Astrocyte (in vitro differentiated cells and primary cell): ENCODE measurements around the gene DHPS. TPM values are rescaled to one million over a fixed set of nuclear protein-coding genes. Genes with fewer than 3 reads are reported as not detected.

Experiments
- DNase-seq: peaks from one replicate; pipeline ENCODE4 v3.0.0-alpha.2; 2010; ENCODE audit warnings: low read depth
- FAIRE-seq: peaks from 2 replicates; lab custom pipeline; 2011; peaks lifted over from hg19 to GRCh38; lab: Jason Lieb, UNC
- H2AFZ ChIP-seq: 2 replicates; pipeline ENCODE4 v1.6.0; 2012; ENCODE audit warnings: low read depth, low read length, inconsistent platforms
- H3K27ac ChIP-seq: 2 replicates; pipeline ENCODE4 v1.5.1; 2011; ENCODE audit warnings: low read depth, low read length, inconsistent platforms
- H3K27me3 ChIP-seq: 2 replicates; pipeline ENCODE4 v1.6.0; 2011; ENCODE audit warnings: low read length, inconsistent platforms; ENCODE audit not compliant: insufficient read depth
- H3K36me3 ChIP-seq: 2 replicates; pipeline ENCODE4 v1.5.1; 2011; ENCODE audit warnings: low read length, inconsistent platforms; ENCODE audit not compliant: insufficient read depth
- H3K4me1 ChIP-seq: 2 replicates; pipeline ENCODE4 v1.5.1; 2011; ENCODE audit warnings: low read length, inconsistent platforms; ENCODE audit not compliant: insufficient read depth
- H3K4me2 ChIP-seq: 2 replicates; pipeline ENCODE4 v1.6.0; 2012; ENCODE audit warnings: low read length, inconsistent platforms
- H3K4me3 ChIP-seq: 2 replicates; pipeline ENCODE4 v1.5.1; 2011; ENCODE audit warnings: low read depth, mild to moderate bottlenecking, low read length, inconsistent platforms; ENCODE audit not compliant: insufficient read depth
- H3K79me2 ChIP-seq: 2 replicates; pipeline ENCODE4 v1.6.0; 2012; ENCODE audit warnings: mild to moderate bottlenecking, low read length, inconsistent platforms; ENCODE audit not compliant: insufficient read depth
- H3K9ac ChIP-seq: 2 replicates; pipeline ENCODE4 v1.6.0; 2012; ENCODE audit warnings: mild to moderate bottlenecking, low read length, inconsistent platforms
- H3K9me3 ChIP-seq: 2 replicates; pipeline ENCODE4 v1.5.1; 2012; ENCODE audit warnings: low read depth, mild to moderate bottlenecking, low read length, inconsistent platforms; ENCODE audit not compliant: insufficient read depth
- H4K20me1 ChIP-seq: 2 replicates; pipeline ENCODE4 v1.6.0; 2012; ENCODE audit warnings: low read length, inconsistent platforms; ENCODE audit not compliant: insufficient read depth
- H3K27ac Mint-ChIP-seq: one replicate; pipeline ENCODE4 v1.8.0; 2021; ENCODE audit warnings: mild to moderate bottlenecking, mixed read lengths; ENCODE audit not compliant: unreplicated experiment
- H3K27me3 Mint-ChIP-seq: one replicate; pipeline ENCODE4 v1.8.0; 2021; ENCODE audit warnings: low read depth, mixed read lengths; ENCODE audit not compliant: unreplicated experiment
- H3K36me3 Mint-ChIP-seq: one replicate; pipeline ENCODE4 v1.8.0; 2021; ENCODE audit warnings: low read depth, mixed read lengths; ENCODE audit not compliant: unreplicated experiment
- H3K4me1 Mint-ChIP-seq: one replicate; pipeline ENCODE4 v1.8.0; 2021; ENCODE audit warnings: low read depth, mixed read lengths; ENCODE audit not compliant: unreplicated experiment
- H3K4me3 Mint-ChIP-seq: one replicate; pipeline ENCODE4 v1.8.0; 2021; ENCODE audit warnings: mild to moderate bottlenecking, moderate library complexity, mixed read lengths; ENCODE audit not compliant: unreplicated experiment
- H3K9me3 Mint-ChIP-seq: one replicate; pipeline ENCODE4 v1.8.0; 2021; ENCODE audit warnings: mild to moderate bottlenecking, mixed read lengths; ENCODE audit not compliant: unreplicated experiment
- EZH2 ChIP-seq: IDR thresholded peaks from 2 replicates; pipeline ENCODE4 v1.6.1; 2012; ENCODE audit warnings: mild to moderate bottlenecking, low read length, inconsistent platforms; ENCODE audit not compliant: insufficient read depth
- total RNA-seq: library from RNA; stranded (reverse); gene quantifications from 2 replicates; pipeline ENCODE4 v1.2.1, GENCODE V29; 2021
- TF ChIP-seq, protein P1 (sequence below): IDR thresholded peaks from 2 replicates; pipeline ENCODE4 v1.5.1; 2011; ENCODE audit warnings: low read depth, mild to moderate bottlenecking, inconsistent platforms, low read length, moderate library complexity; ENCODE audit not compliant: insufficient read depth

Gene DHPS
- total RNA-seq, 1 donor from 2014 or later, result 43.4 TPM

DNA sequence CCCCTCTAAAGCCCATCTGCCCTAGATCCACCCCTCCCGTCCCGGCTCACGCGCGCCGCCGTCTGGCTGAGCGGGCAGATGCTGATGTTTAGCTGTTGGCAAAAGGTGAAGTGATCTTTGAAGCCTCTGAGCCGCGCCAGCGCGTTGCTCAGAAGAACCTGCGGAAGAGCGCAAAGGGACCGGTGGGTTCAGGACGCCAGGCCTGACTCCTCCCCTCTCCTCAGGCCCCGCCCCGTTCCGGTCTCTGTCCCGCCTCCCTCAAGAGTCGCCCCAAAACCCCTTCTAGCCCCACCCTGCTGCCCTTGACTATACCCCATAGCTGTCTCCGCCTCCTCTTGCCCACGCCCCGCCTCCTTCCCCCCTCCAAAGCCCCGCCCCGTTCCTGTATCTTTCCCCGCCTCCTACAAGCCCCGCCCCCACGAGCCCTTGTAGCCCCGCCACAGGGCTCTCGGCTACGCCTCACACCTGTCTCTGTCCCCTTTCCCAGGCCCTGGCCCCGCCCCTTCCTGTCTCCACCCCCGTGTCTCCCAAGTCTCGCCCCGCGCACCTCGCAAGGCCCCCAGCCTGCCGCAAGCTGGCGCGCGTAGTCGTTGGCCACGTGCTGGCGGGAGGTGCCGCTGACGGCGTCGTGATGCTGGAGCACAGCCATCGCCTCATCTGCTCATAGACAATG, 24.6 kb downstream of the DHPS start:
- Histone ChIP-seq H3K4me1 (no peaks in the 10 kb centered on the region), H3K27ac (no peak overlapping the region), H3K9me3 (no peaks in the 10 kb centered on the region), H3K4me2 (no peak overlapping the region), H3K36me3 (peaks cover 14% of the 10 kb centered on the region), H3K27me3 (no peaks in the 10 kb centered on the region), H4K20me1 (no peaks in the 10 kb centered on the region), H2AFZ (no peak overlapping the region), H3K79me2 (no peaks in the 10 kb centered on the region), H3K4me3 (no peak overlapping the region), H3K9ac (no peak overlapping the region)
- no peak for FAIRE-seq
- DNase-seq, result no peak
- Mint-ChIP-seq H3K27ac (no peak overlapping the region), H3K4me3 (no peak overlapping the region), H3K4me1 (no peaks in the 10 kb centered on the region), H3K36me3 (peaks cover 28% of the 10 kb centered on the region), H3K9me3 (no peaks in the 10 kb centered on the region), H3K27me3 (no peaks in the 10 kb centered on the region)
- TF ChIP-seq, protein P1, sequence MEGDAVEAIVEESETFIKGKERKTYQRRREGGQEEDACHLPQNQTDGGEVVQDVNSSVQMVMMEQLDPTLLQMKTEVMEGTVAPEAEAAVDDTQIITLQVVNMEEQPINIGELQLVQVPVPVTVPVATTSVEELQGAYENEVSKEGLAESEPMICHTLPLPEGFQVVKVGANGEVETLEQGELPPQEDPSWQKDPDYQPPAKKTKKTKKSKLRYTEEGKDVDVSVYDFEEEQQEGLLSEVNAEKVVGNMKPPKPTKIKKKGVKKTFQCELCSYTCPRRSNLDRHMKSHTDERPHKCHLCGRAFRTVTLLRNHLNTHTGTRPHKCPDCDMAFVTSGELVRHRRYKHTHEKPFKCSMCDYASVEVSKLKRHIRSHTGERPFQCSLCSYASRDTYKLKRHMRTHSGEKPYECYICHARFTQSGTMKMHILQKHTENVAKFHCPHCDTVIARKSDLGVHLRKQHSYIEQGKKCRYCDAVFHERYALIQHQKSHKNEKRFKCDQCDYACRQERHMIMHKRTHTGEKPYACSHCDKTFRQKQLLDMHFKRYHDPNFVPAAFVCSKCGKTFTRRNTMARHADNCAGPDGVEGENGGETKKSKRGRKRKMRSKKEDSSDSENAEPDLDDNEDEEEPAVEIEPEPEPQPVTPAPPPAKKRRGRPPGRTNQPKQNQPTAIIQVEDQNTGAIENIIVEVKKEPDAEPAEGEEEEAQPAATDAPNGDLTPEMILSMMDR, result no peak
- TF ChIP-seq EZH2, result no peak

DNA sequence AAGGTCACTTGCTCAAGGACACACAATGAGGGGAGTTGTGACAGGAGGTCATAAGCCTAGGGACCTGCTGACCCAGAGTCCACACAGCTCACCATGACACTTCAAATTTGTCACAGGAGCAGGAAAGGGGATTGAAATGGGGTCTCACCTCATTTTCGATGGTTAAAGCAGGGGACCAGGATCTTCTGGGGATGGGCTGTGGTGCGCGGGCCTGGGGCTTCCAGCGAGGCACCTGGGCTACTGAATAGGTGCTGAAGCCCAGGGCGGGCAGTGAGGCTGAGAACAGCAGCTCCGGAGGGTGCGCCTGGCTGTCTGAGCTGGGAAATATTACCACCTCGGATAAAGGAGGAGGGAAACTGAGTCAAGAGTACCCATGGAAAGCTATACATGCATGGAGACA, 26.1 kb downstream of the DHPS start:
- no peak overlapping the region for H3K27ac Mint-ChIP-seq
- H3K9me3 ChIP-seq, result no peaks in the 10 kb centered on the region
- no peak overlapping the region for H3K4me2 ChIP-seq
- FAIRE-seq (no peak), DNase-seq (no peak)
- H3K4me1 Mint-ChIP-seq, result no peaks in the 10 kb centered on the region
- H3K9me3 Mint-ChIP-seq, result no peaks in the 10 kb centered on the region
- H3K36me3 Mint-ChIP-seq, result peaks cover 33% of the 10 kb centered on the region
- no peaks in the 10 kb centered on the region for H3K79me2 ChIP-seq
- H3K4me1 ChIP-seq, result no peaks in the 10 kb centered on the region
- H3K9ac ChIP-seq, result no peak overlapping the region
- H3K27ac ChIP-seq, result no peak overlapping the region
- peaks cover 13% of the 10 kb centered on the region for H3K36me3 ChIP-seq
- TF ChIP-seq EZH2, result no peak
- H3K4me3 ChIP-seq, result no peak overlapping the region
- H3K27me3 Mint-ChIP-seq, result no peaks in the 10 kb centered on the region
- H3K27me3 ChIP-seq, result no peaks in the 10 kb centered on the region
- H2AFZ ChIP-seq, result no peak overlapping the region
- no peak overlapping the region for H3K4me3 Mint-ChIP-seq
- H4K20me1 ChIP-seq, result no peaks in the 10 kb centered on the region

DNA sequence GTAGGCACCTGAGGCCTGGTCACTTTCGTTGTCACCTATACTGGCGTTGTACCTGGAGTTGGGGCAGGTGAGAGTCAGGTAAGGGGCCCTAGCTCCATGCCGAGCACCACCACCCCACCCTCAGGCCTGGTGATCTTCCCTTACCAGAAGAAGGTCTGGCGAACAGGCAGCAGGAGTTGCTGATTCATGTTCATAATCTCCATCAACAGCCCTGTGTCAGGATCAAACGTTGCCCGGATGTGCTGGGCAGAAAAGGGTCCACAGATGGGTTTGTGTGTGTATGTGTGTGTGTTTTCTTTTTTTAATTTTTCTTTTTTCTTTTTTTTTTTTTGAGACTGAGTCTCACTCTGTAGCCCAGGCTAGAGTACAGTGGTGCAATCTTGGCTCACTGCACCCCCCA, 29.5 kb downstream of the DHPS start:
- Mint-ChIP-seq H3K27me3 (no peaks in the 10 kb centered on the region), H3K9me3 (no peaks in the 10 kb centered on the region), H3K27ac (no peak overlapping the region), H3K4me3 (no peak overlapping the region), H3K36me3 (peaks cover 33% of the 10 kb centered on the region), H3K4me1 (no peaks in the 10 kb centered on the region)
- no peak overlapping the region for H3K4me3 ChIP-seq
- H3K79me2 ChIP-seq, result no peaks in the 10 kb centered on the region
- no peak overlapping the region for H3K4me2 ChIP-seq
- no peaks in the 10 kb centered on the region for H3K27me3 ChIP-seq
- no peak overlapping the region for H3K9ac ChIP-seq
- no peak overlapping the region for H2AFZ ChIP-seq
- no peak overlapping the region for H3K27ac ChIP-seq
- FAIRE-seq, result no peak
- no peaks in the 10 kb centered on the region for H4K20me1 ChIP-seq
- peaks cover 9% of the 10 kb centered on the region for H3K36me3 ChIP-seq
- no peak for TF ChIP-seq EZH2
- TF ChIP-seq, protein P1, result no peak
- no peak for DNase-seq
- H3K9me3 ChIP-seq, result no peaks in the 10 kb centered on the region
- H3K4me1 ChIP-seq, result no peaks in the 10 kb centered on the region
